Measurements from ENCODE around the gene LGI1.

The LGI1 gene

GRCh38 chr10:93757801-93758507, at the start of gene LGI1:
Gene LGI1 (plus strand): TSS chr10:93757936. CDS start chr10:93758145, 209 bp downstream.
- TF ChIP-seq GATA1 (IDR thresholded peaks at IDR 0.05; ENCODE audit: low read depth, low read length) = no peak
- no peak for TF ChIP-seq POLR2A (IDR thresholded peaks at IDR 0.05; ENCODE audit: low read length)
- no peak for DNase-seq

GRCh38 chr10:93710333-93710909, 47.3 kb upstream of the LGI1 start:
- no peak for DNase-seq
- no peak for TF ChIP-seq GATA1 (IDR thresholded peaks at IDR 0.05; ENCODE audit: low read depth, low read length)
- TF ChIP-seq POLR2A (IDR thresholded peaks at IDR 0.05; ENCODE audit: low read length) = no peak

GRCh38 chr10:93711891-93712290, 45.8 kb upstream of the LGI1 start:
- DNase-seq = no peak
- no peak for TF ChIP-seq GATA1 (IDR thresholded peaks at IDR 0.05; ENCODE audit: low read depth, low read length)
- TF ChIP-seq POLR2A (IDR thresholded peaks at IDR 0.05; ENCODE audit: low read length) = no peak

GRCh38 chr10:93712593-93712992, 45.1 kb upstream of the LGI1 start:
- TF ChIP-seq GATA1 (IDR thresholded peaks at IDR 0.05; ENCODE audit: low read depth, low read length) (no peak), POLR2A (IDR thresholded peaks at IDR 0.05; ENCODE audit: low read length) (no peak)
- DNase-seq = no peak

GRCh38 chr10:93715345-93715744, 42.4 kb upstream of the LGI1 start:
- no peak for TF ChIP-seq POLR2A (IDR thresholded peaks at IDR 0.05; ENCODE audit: low read length)
- TF ChIP-seq GATA1 (IDR thresholded peaks at IDR 0.05; ENCODE audit: low read depth, low read length) = no peak
- no peak for DNase-seq

GRCh38 chr10:93716766-93717165, 41.0 kb upstream of the LGI1 start:
- DNase-seq = no peak
- TF ChIP-seq GATA1 (IDR thresholded peaks at IDR 0.05; ENCODE audit: low read depth, low read length) = no peak
- TF ChIP-seq POLR2A (IDR thresholded peaks at IDR 0.05; ENCODE audit: low read length) = no peak

GRCh38 chr10:93718937-93719725, 38.6 kb upstream of the LGI1 start:
- TF ChIP-seq GATA1 (IDR thresholded peaks at IDR 0.05; ENCODE audit: low read depth, low read length) (no peak), POLR2A (IDR thresholded peaks at IDR 0.05; ENCODE audit: low read length) (no peak)
- no peak for DNase-seq

GRCh38 chr10:93719901-93720300, 37.8 kb upstream of the LGI1 start:
- no peak for TF ChIP-seq POLR2A (IDR thresholded peaks at IDR 0.05; ENCODE audit: low read length)
- TF ChIP-seq GATA1 (IDR thresholded peaks at IDR 0.05; ENCODE audit: low read depth, low read length) = no peak
- no peak for DNase-seq

- TF ChIP-seq POLR2A (IDR thresholded peaks at IDR 0.05; ENCODE audit: low read length) = no peak
- no peak for TF ChIP-seq GATA1 (IDR thresholded peaks at IDR 0.05; ENCODE audit: low read depth, low read length)
- DNase-seq = no peak
Measured at GRCh38 chr10:93722550-93722949, 35.2 kb upstream of the LGI1 start.

GRCh38 chr10:93723153-93723552, 34.6 kb upstream of the LGI1 start:
- no peak for TF ChIP-seq POLR2A (IDR thresholded peaks at IDR 0.05; ENCODE audit: low read length)
- TF ChIP-seq GATA1 (IDR thresholded peaks at IDR 0.05; ENCODE audit: low read depth, low read length) = no peak

GRCh38 chr10:93726024-93726423, 31.7 kb upstream of the LGI1 start:
- TF ChIP-seq GATA1 (IDR thresholded peaks at IDR 0.05; ENCODE audit: low read depth, low read length) (no peak), POLR2A (IDR thresholded peaks at IDR 0.05; ENCODE audit: low read length) (no peak)

More at GRCh38 chr10:93723153-93723552, 34.6 kb upstream of the LGI1 start:
- no peak for DNase-seq

GRCh38 chr10:93741367-93741766, 16.4 kb upstream of the LGI1 start:
- no peak for DNase-seq
- no peak for TF ChIP-seq GATA1 (IDR thresholded peaks at IDR 0.05; ENCODE audit: low read depth, low read length)
- no peak for TF ChIP-seq POLR2A (IDR thresholded peaks at IDR 0.05; ENCODE audit: low read length)

More at GRCh38 chr10:93726024-93726423, 31.7 kb upstream of the LGI1 start:
- DNase-seq = no peak

- TF ChIP-seq POLR2A (IDR thresholded peaks at IDR 0.05; ENCODE audit: low read length) = no peak
- TF ChIP-seq GATA1 (IDR thresholded peaks at IDR 0.05; ENCODE audit: low read depth, low read length) = no peak
- no peak for DNase-seq
Measured at GRCh38 chr10:93742633-93743349, 14.9 kb upstream of the LGI1 start.

All from erythroblast (primary cell).